HepG2 (cell line): ENCODE measurements around the gene CENPO. TPM values are rescaled to one million over a fixed set of nuclear protein-coding genes. Genes with fewer than 3 reads are reported as not detected.

ENCODE experiments used
- ATAC-seq: fragments of 200-7000 bp; cut with Tn5 transposase; 3 replicates; pipeline ENCODE4 v1.9.1; 2020; ENCODE audit warnings: mild to moderate bottlenecking, moderate library complexity
- BruUV-seq: library from RNA; stranded (reverse); fragments of 400-500 nt; replicated peaks from 2 replicates; lab custom pipeline; 2021; lab: Mats Ljungman, UMichigan
- CTCF ChIA-PET: fragments of 300-600 bp; formaldehyde crosslinking; extraction: SDS; loops from one replicate; lab custom pipeline; 2021; ENCODE audit warnings: low total read pairs, inconsistent platforms, low intra/inter-chr PET ratio; lab: Yijun Ruan, JAX
- POLR2A ChIA-PET: fragments of 350-600 bp; sonication (Branson Sonifier 250); formaldehyde crosslinking; loops from one replicate; lab custom pipeline; 2020; ENCODE audit warnings: antibody characterized with exemption, inconsistent platforms; lab: Yijun Ruan, JAX
- DNase-seq: peaks from one replicate; pipeline ENCODE4 v3.0.0-alpha.2; 2015; ENCODE audit warnings: low spot score
- FAIRE-seq: peaks from 3 replicates; lab custom pipeline; 2011; peaks lifted over from hg19 to GRCh38; lab: Jason Lieb, UNC
- H2AFZ ChIP-seq: one replicate; pipeline ENCODE4 v1.6.1; 2011; ENCODE audit warnings: low read length, inconsistent platforms
- H3K27ac ChIP-seq: fragments of 300-600 bp; 3 replicates; pipeline ENCODE4 v1.8.0; 2011; ENCODE audit warnings: mixed run types, mild to moderate bottlenecking, mixed read lengths, low read length, inconsistent platforms; ENCODE audit not compliant: insufficient read depth; ENCODE audit errors: extremely low read length
- H3K27me3 ChIP-seq, 2 experiments: fragments of 200-600 bp in 1 of 2; 2 replicates in 1 of 2; 3 replicates in 1 of 2; pipeline versions ENCODE4 v1.6.0 to v1.8.0; 2011; ENCODE audit warnings: low read length in 2 of 2, mild to moderate bottlenecking in 2 of 2, moderate library complexity in 2 of 2, inconsistent platforms in 1 of 2; ENCODE audit not compliant: insufficient read depth in 2 of 2, control insufficient read depth in 1 of 2
- H3K36me3 ChIP-seq, 2 experiments: fragments of 200-600 bp in 1 of 2; replicated peaks in 1 of 2; 2 replicates in 1 of 2; 3 replicates in 1 of 2; pipeline versions ENCODE4 v1.5.1 to v1.8.0; 2011; ENCODE audit warnings: low read length in 2 of 2, inconsistent platforms in 1 of 2; ENCODE audit not compliant: insufficient read depth in 2 of 2, control insufficient read depth in 1 of 2
- H3K4me1 ChIP-seq: 2 replicates; pipeline ENCODE4 v1.5.1; 2012; ENCODE audit warnings: low read length, inconsistent platforms; ENCODE audit not compliant: insufficient read depth
- H3K4me2 ChIP-seq: 2 replicates; pipeline ENCODE4 v1.6.0; 2011; ENCODE audit warnings: low read depth, low read length, inconsistent platforms
- H3K4me3 ChIP-seq, 3 experiments: fragments of 200-600 bp in 1 of 3; sonication (generic), shearing (Covaris generic) in 1 of 3; replicated peaks in 1 of 3; 2 replicates each; pipeline ENCODE4 v1.5.1; 2011 to 2016; ENCODE audit warnings: low read length in 3 of 3, inconsistent platforms in 2 of 3, low read depth in 2 of 3, mild to moderate bottlenecking in 2 of 3, control low read depth in 1 of 3, mixed read lengths in 1 of 3; ENCODE audit not compliant: insufficient read depth in 1 of 3
- H3K79me2 ChIP-seq: one replicate; pipeline ENCODE4 v1.6.1; 2011; ENCODE audit warnings: low read length, inconsistent platforms; ENCODE audit not compliant: insufficient read depth
- H3K9ac ChIP-seq: 2 replicates; pipeline ENCODE4 v1.6.0; 2011; ENCODE audit warnings: mild to moderate bottlenecking, low read depth, low read length, inconsistent platforms; ENCODE audit not compliant: insufficient read depth
- H3K9me3 ChIP-seq: 2 replicates; pipeline ENCODE4 v1.5.1; 2012; ENCODE audit warnings: mild to moderate bottlenecking, low read length
- H4K20me1 ChIP-seq: 2 replicates; pipeline ENCODE4 v1.6.0; 2011; ENCODE audit warnings: inconsistent platforms, mild to moderate bottlenecking, low read length, moderate library complexity; ENCODE audit not compliant: insufficient read depth
- CERS6 ChIP-seq: sonication (generic); formaldehyde crosslinking; IDR thresholded peaks from 2 replicates; pipeline ENCODE4 v1.5.0; 2020; ENCODE audit warnings: missing genetic modification reagents
- FOXP4 ChIP-seq: sonication (generic); formaldehyde crosslinking; IDR thresholded peaks from 2 replicates; pipeline ENCODE4 v1.4.0; 2020; ENCODE audit warnings: missing genetic modification reagents
- GATAD2A ChIP-seq: IDR thresholded peaks from 2 replicates; pipeline ENCODE4 v1.6.1; 2016
- IKZF5 ChIP-seq: IDR thresholded peaks from 2 replicates; pipeline ENCODE4 v1.6.1; 2018; ENCODE audit warnings: missing genetic modification reagents, mild to moderate bottlenecking, missing compliant biosample characterization
- KDM2A ChIP-seq: sonication (generic); formaldehyde crosslinking; IDR thresholded peaks from 2 replicates; pipeline ENCODE4 v1.4.0; 2020; ENCODE audit warnings: low read depth, missing genetic modification reagents, borderline replicate concordance
- RAD21 ChIP-seq: fragments of 450-650 bp; formaldehyde crosslinking; IDR thresholded peaks from 2 replicates; pipeline ENCODE4 v1.5.0; 2020; ENCODE audit warnings: mild to moderate bottlenecking
- REST ChIP-seq, 2 experiments: IDR thresholded peaks; 2 replicates each; pipeline ENCODE4 v1.6.1; 2011 to 2012; ENCODE audit warnings: low read length in 2 of 2, borderline replicate concordance in 1 of 2, low read depth in 1 of 2, mild to moderate bottlenecking in 1 of 2, moderate library complexity in 1 of 2
- TRIM24 ChIP-seq: sonication (generic); formaldehyde crosslinking; IDR thresholded peaks from 2 replicates; pipeline ENCODE4 v1.8.0; 2022; ENCODE audit warnings: mild to moderate bottlenecking, missing genetic modification reagents
- ZNF282 ChIP-seq: fragments of 450-650 bp; IDR thresholded peaks from 2 replicates; pipeline ENCODE4 v1.6.1; 2018; ENCODE audit not compliant: partially characterized antibody
- ZNF549 ChIP-seq: sonication (generic); formaldehyde crosslinking; IDR thresholded peaks from 2 replicates; pipeline ENCODE4 v1.5.0; 2020; ENCODE audit warnings: missing genetic modification reagents
- ZNF564 ChIP-seq: sonication (generic); formaldehyde crosslinking; IDR thresholded peaks from 2 replicates; pipeline ENCODE4 v1.8.1; 2023; ENCODE audit warnings: mild to moderate bottlenecking, missing genetic modification reagents
- ZNF747 ChIP-seq: sonication (generic); formaldehyde crosslinking; IDR thresholded peaks from 2 replicates; pipeline ENCODE4 v1.8.1; 2023; ENCODE audit warnings: missing genetic modification reagents, mild to moderate bottlenecking, borderline replicate concordance
- WGBS: methylation state at CpG from one replicate; pipeline ENCODE4 v1.1.6; 2017; ENCODE audit warnings: low lambda C conversion rate; 5-methylcytosine and 5-hydroxymethylcytosine counted together
- in situ Hi-C: cut with HindIII; loops from 2 replicates; pipeline ENCODE4 v1.10.0; 2017; ENCODE audit warnings: low pct_unique_long_range_greater_than_20kb; ENCODE audit not compliant: extremely low pct_ligation_motif_present
- intact Hi-C: fragments of 100-400 bp; cut with micrococcal nuclease; formaldehyde crosslinking; loops from one replicate; pipeline ENCODE4 v1.10.0; 2022; ENCODE audit not compliant: unreplicated experiment
- polyA plus RNA-seq, 8 experiments: library from polyadenylated mRNA; depleted of rRNA in 3 of 8; stranded (reverse) in 7 of 8; unstranded in 1 of 8; fragments of >200 nt; fragmentation: Illumina TruSeq in 4 of 8; extraction: Trizol in 4 of 8; gene quantifications; 2 replicates each; pipeline versions ENCODE4 v1.2.1 to v1.2.3, GENCODE V29; 2011 to 2016; ENCODE audit warnings: low read depth in 4 of 8, missing spikeins in 1 of 8, mixed read lengths in 1 of 8; ENCODE audit not compliant: insufficient read depth in 1 of 8
- total RNA-seq, 5 experiments: library from RNA; depleted of rRNA; stranded (reverse); fragments of >200 nt; fragmentation: Illumina TruSeq; extraction: Trizol; gene quantifications; 2 replicates each; pipeline ENCODE4 v1.2.3, GENCODE V29; 2016; ENCODE audit warnings: low read depth in 1 of 5

Gene CENPO
- total and polyA plus RNA-seq, 2 of the 13 experiments (the other 11 are each of a cell fraction or from before 2014, with no cell fraction given), result 19.7 to 35.5 TPM

GRCh38 chr2:24855726-24856125 is 62.5 kb downstream of the CENPO start:
- Histone ChIP-seq H3K36me3 (no peaks in the 10 kb centered on the region), H3K4me1 (no peaks in the 10 kb centered on the region), H3K79me2 (no peaks in the 10 kb centered on the region), H3K27ac (no peak overlapping the region), H4K20me1 (no peaks in the 10 kb centered on the region), H2AFZ (no peak overlapping the region), H3K9me3 (no peaks in the 10 kb centered on the region), H3K27me3 (peaks cover 1 to 20% of the 10 kb centered on the region in 2 experiments; a peak in 3 of 5 replicates), H3K9ac (no peak overlapping the region), H3K4me3 (no peak overlapping the region), H3K4me2 (no peak overlapping the region)
- POLR2A ChIA-PET, result no interaction called here
- in situ Hi-C loops (no loop called here), intact Hi-C loops (no loop called here)
- FAIRE-seq (no peak), ATAC-seq (peak; percentile 21; the same call in 2 of the 3 replicates), DNase-seq (no peak)
- CTCF ChIA-PET, result no interaction called here
- BruUV-seq, result no TSS peak
- WGBS, result 39% methylated on average over 4 of the region's 4 CpGs
- TF ChIP-seq CERS6 (CRISPR knock-in tag) (no peak), FOXP4 (CRISPR knock-in tag) (no peak), ZNF747 (CRISPR knock-in tag) (no peak), REST (IDR thresholded peaks at IDR 0.05; ENCODE audit: borderline replicate concordance in 1 of 2, low read depth in 1 of 2, low read length in 2 of 2) (no peak), IKZF5 (no peak), GATAD2A (CRISPR knock-in tag) (no peak), TRIM24 (CRISPR knock-in tag) (no peak), ZNF282 (no peak), RAD21 (CRISPR knock-in tag) (no peak), KDM2A (no peak), ZNF549 (CRISPR knock-in tag) (no peak), ZNF564 (CRISPR knock-in tag) (no peak)
